Measurements from ENCODE around the gene AP1AR. TPM values are rescaled to one million over a fixed set of nuclear protein-coding genes. Genes with fewer than 3 reads are reported as not detected.

Gene AP1AR
- total RNA-seq, 4 donors from 2014 or later: 11.7 to 28.7 (median 14.4) TPM

DNA sequence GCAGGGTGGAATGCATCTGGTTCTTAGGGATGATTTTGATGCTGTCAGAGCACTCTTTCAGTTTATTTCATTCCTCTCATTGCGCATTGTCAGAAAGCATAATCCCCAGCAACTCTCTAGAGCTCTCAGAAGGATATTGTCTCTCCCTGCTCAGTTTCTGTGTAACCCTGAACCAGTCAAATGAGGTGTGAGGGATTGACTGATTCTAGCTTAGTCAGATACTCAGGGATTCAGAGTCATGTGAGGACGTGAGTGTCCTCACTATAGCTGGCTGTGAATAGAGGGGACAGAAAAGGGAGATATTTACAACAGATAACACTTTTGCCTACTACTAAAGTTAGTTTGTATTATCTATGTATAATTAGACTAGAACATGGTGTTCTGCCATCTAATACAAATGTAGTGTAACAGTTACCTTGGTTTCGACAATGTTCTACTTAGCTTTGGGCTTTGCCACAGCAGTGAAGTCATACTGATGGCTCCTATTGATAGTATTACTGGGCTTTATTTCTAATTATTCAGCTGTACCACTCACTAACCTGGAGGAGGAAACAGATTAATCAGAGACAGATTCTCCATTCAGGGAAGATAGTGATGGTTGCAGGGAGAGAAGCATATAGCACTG is 19.5 kb downstream of the AP1AR start:
- DNase-seq (ENCODE audit: extremely low spot score): no peak
- H3K27me3 ChIP-seq: no peaks in the 10 kb centered on the region
- no peak for TF ChIP-seq POLR2A (IDR thresholded peaks at IDR 0.05; ENCODE audit: low read depth)
- TF ChIP-seq, protein P1, sequence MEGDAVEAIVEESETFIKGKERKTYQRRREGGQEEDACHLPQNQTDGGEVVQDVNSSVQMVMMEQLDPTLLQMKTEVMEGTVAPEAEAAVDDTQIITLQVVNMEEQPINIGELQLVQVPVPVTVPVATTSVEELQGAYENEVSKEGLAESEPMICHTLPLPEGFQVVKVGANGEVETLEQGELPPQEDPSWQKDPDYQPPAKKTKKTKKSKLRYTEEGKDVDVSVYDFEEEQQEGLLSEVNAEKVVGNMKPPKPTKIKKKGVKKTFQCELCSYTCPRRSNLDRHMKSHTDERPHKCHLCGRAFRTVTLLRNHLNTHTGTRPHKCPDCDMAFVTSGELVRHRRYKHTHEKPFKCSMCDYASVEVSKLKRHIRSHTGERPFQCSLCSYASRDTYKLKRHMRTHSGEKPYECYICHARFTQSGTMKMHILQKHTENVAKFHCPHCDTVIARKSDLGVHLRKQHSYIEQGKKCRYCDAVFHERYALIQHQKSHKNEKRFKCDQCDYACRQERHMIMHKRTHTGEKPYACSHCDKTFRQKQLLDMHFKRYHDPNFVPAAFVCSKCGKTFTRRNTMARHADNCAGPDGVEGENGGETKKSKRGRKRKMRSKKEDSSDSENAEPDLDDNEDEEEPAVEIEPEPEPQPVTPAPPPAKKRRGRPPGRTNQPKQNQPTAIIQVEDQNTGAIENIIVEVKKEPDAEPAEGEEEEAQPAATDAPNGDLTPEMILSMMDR (IDR thresholded peaks at IDR 0.05): no peak
- TF ChIP-seq EP300 (IDR thresholded peaks at IDR 0.05): no peak
- no peak for TF ChIP-seq POLR2AphosphoS5 (IDR thresholded peaks at IDR 0.05)
- intact Hi-C loops (cut with DNase I): no loop called here
- peak overlapping the region in 3 of 4 donors; percentile 2 to 30 (median 6) for H3K27ac ChIP-seq (replicated peaks in 1 of 4)
- no peaks in the 10 kb centered on the region for H3K9me3 ChIP-seq
- no peak overlapping the region for H3K4me3 ChIP-seq
- 74% methylated on average over 3 of the region's 3 CpGs for WGBS
- peaks cover 9 to 20% (median 11%) of the 10 kb centered on the region in 4 donors for H3K4me1 ChIP-seq
- H3K36me3 ChIP-seq: peaks cover 0 to 9% (median 4%) of the 10 kb centered on the region in 4 donors

DNA sequence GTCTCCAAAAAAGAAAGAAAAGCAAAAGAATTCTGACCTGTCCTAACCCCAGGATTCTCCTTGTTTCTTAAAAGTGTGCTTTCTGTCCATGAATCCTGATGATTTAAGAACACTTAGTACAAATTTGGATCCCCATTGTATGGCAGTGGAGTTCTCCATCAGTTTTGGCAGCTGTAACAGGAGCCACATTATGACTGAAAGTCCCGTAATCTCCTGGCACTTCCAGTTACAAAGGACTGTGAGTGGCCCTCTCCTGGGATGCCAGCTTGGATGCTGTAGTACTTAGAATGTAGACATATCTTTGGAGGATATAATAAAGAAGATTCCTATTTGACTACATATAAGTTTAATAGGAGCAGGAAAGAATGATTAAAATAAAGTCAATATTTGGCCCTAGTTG is 20.6 kb downstream of the AP1AR start:
- TF ChIP-seq EP300 (IDR thresholded peaks at IDR 0.05): no peak
- TF ChIP-seq POLR2A (IDR thresholded peaks at IDR 0.05; ENCODE audit: low read depth): no peak
- no peak for TF ChIP-seq POLR2AphosphoS5 (IDR thresholded peaks at IDR 0.05)
- TF ChIP-seq, protein P1 (IDR thresholded peaks at IDR 0.05): no peak
- H3K4me3 ChIP-seq: no peak overlapping the region
- peaks cover 9 to 20% (median 11%) of the 10 kb centered on the region in 4 donors for H3K4me1 ChIP-seq
- H3K27ac ChIP-seq (replicated peaks in 1 of 4): no peak overlapping the region
- no peaks in the 10 kb centered on the region for H3K27me3 ChIP-seq
- WGBS: 86% methylated on average over 1 of the region's 1 CpG
- H3K36me3 ChIP-seq: peaks cover 0 to 9% (median 4%) of the 10 kb centered on the region in 4 donors
- intact Hi-C loops (cut with DNase I): no loop called here
- DNase-seq (ENCODE audit: extremely low spot score): no peak
- H3K9me3 ChIP-seq: no peaks in the 10 kb centered on the region

DNA sequence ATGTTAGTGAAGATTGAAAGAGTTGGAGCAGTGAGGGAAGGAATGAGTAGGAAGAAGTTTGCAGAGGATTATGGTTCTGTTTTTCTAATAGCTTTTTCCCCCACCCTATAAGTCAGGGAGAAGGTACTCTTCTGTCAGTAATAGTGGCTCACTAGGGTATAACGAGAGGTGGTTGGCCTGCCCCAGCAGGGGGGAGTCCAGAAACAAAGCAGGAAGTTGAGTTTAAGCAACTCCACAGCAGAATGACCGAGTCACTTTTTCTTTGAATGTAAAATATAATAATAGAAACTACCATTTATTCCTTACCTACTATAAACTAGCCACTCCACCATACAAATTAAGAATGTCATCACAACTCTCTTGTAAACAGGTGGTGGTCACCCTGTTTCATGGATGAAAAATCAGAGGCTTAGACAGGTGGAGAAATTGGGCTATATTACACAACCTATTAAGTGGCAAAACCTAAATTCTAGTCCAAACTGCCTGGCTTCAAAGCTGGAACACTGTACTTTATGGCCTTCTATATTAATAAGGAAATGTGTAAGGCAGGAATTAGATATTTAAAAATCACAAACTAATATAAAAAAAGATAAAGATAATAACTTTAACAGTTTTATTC is 21.9 kb downstream of the AP1AR start:
- H3K36me3 ChIP-seq: peaks cover 0 to 9% (median 4%) of the 10 kb centered on the region in 4 donors
- peaks cover 9 to 20% (median 11%) of the 10 kb centered on the region in 4 donors for H3K4me1 ChIP-seq
- no peak overlapping the region for H3K4me3 ChIP-seq
- no peak overlapping the region for H3K27ac ChIP-seq (replicated peaks in 1 of 4)
- H3K27me3 ChIP-seq: no peaks in the 10 kb centered on the region
- 81% methylated on average over 2 of the region's 2 CpGs for WGBS
- no peak for DNase-seq (ENCODE audit: extremely low spot score)
- intact Hi-C loops (cut with DNase I): no loop called here
- no peaks in the 10 kb centered on the region for H3K9me3 ChIP-seq
- TF ChIP-seq POLR2AphosphoS5 (IDR thresholded peaks at IDR 0.05): no peak
- TF ChIP-seq EP300 (IDR thresholded peaks at IDR 0.05): no peak

DNA sequence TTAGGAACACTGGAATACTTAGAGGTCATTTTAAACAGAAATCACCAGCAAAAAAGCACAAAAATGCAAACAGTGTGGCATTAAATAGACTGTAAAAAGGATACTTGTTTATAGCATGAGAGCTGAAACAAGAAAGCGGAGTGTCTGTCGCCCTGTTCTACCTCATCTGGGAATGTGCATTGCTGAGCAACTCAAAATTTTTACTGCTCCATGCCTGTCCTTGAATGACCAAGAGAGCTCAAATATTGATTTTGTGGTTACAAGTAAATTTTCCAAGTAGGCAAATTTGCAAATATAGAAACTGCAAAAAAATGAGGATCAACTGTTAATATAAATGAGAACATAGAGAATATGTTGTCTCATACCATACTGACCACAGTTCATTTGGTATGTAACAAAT is 25.5 kb downstream of the AP1AR start:
- H3K36me3 ChIP-seq: peaks cover 0 to 28% (median 6%) of the 10 kb centered on the region in 4 donors
- H3K4me3 ChIP-seq: no peak overlapping the region
- WGBS: 97% methylated on average over 2 of the region's 2 CpGs
- no peak overlapping the region for H3K27ac ChIP-seq (replicated peaks in 1 of 4)
- no peaks in the 10 kb centered on the region for H3K27me3 ChIP-seq
- no peaks in the 10 kb centered on the region for H3K9me3 ChIP-seq
- no peak for DNase-seq (ENCODE audit: extremely low spot score)
- TF ChIP-seq POLR2AphosphoS5 (IDR thresholded peaks at IDR 0.05) (no peak), POLR2A (IDR thresholded peaks at IDR 0.05; ENCODE audit: low read depth) (no peak), EP300 (IDR thresholded peaks at IDR 0.05) (no peak)
- TF ChIP-seq, protein P1 (IDR thresholded peaks at IDR 0.05): no peak
- intact Hi-C loops (cut with DNase I): no loop called here
- peaks cover 0 to under 1% (median 0%) of the 10 kb centered on the region in 4 donors for H3K4me1 ChIP-seq

DNA sequence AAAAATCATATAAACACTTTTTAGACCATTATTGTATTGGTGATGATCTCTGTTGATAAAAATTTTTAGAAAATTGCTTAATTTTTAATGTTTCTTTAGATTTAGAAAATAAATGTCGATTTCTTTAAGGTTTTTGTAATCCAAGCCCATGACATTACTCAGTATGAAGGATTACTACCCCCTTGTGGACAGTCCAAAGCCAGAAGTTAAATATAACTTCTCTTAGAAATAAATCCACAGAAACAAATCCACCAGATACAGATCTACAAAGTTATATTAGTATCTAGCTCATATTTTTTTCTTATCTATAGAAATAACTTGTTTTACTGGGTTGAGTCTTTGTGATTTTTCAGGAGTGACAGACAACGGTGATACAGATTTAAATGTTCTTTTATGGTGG is 35.2 kb downstream of the AP1AR start:
- no peak for DNase-seq (ENCODE audit: extremely low spot score)
- Histone ChIP-seq H3K4me1 (no peaks in the 10 kb centered on the region), H3K27me3 (no peaks in the 10 kb centered on the region), H3K4me3 (no peak overlapping the region), H3K9me3 (no peaks in the 10 kb centered on the region), H3K27ac (replicated peaks in 1 of 4) (no peak overlapping the region), H3K36me3 (peaks cover 0 to 21% (median 2%) of the 10 kb centered on the region in 4 donors)
- intact Hi-C loops (cut with DNase I): no loop called here
- TF ChIP-seq, protein P1 (IDR thresholded peaks at IDR 0.05): peak; percentile 15 to 54 (median 34)
- no peak for TF ChIP-seq EP300 (IDR thresholded peaks at IDR 0.05)
- WGBS: 67% methylated on average over 2 of the region's 2 CpGs

All from esophagus muscularis mucosa (tissue), 4 donors.